GM21717 (cell line): ENCODE results near the gene ATF4.

Experiments
- ATAC-seq: cut with Tn5 transposase; IDR thresholded peaks from one replicate; pipeline ENCODE4 v1.9.1; 2021; ENCODE audit warnings: mild to moderate bottlenecking, moderate library complexity; ENCODE audit not compliant: unreplicated experiment

ATF4 gene

DNA sequence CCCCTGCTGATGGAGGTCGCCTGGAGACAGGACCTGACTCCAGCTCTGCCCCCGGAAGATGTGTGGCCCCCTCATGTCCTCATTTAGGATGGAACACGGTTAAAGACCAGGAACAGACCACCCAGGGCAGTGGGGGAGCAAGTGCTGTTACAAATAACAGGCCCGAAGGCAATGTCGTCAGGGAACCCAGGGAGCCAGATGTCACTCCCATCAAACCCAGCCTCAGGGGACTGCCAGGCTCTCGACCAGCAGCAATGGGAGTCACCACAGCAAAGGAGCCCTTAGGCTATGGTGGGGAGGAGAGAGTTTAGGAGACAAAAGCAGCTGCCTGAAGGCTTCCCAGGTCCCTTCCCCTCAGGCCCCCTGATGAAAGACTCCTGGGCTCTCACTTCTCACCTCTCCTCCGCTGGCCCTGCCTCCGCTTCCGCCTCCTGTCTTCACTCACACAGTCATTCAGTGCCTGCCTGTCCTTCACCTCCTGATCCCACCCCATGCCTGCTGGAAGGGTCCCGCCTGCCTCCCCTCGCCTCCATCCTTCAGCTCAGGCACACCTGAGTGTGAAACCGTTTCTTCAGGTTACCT is 7.8 kb downstream of the ATF4 start:
- ATAC-seq = no peak

DNA sequence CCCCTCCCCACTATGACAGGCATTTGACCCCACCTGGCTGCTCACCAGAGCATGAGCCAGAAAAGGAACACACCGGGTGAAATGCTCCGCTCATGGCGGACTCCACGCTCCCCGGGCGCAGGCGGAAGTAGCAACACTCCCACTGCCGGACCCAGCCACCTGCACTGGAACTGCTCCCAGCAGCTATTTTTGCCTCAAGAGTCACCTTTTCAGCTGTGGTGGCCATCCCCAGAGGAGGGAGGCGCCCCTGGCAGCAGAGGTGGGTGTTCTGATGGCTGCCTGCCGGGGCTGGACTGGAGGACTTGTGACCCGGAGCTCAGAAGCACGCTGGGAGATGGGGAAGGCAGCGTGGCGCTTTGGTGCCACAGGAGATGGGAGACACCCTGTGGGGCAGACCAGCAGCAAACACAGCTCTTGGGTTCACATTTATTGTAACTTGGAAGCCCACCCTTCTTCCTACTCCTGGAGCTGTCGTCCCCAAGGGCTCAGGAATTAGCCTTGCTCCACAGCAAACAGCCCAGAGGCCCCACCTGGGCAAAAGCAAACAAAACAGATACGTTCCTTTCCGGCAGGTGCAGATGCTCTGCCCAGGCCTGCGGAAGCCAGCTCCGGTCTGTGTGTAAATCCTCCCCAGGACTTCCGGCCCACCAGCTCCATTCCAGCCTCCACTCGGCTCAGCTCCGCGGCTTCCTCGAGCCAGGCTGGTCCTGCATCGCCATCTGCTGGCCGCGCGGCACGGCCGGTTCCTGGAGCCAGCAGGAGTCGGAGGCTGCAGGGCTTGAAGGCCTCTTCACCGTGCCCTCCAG is 8.5 kb downstream of the ATF4 start:
- ATAC-seq = no peak

GRCh38 chr22:39529487-39529851 is 9.1 kb downstream of the ATF4 start:
- no peak for ATAC-seq

GRCh38 chr22:39530116-39530515 is 9.8 kb downstream of the ATF4 start:
- no peak for ATAC-seq

DNA sequence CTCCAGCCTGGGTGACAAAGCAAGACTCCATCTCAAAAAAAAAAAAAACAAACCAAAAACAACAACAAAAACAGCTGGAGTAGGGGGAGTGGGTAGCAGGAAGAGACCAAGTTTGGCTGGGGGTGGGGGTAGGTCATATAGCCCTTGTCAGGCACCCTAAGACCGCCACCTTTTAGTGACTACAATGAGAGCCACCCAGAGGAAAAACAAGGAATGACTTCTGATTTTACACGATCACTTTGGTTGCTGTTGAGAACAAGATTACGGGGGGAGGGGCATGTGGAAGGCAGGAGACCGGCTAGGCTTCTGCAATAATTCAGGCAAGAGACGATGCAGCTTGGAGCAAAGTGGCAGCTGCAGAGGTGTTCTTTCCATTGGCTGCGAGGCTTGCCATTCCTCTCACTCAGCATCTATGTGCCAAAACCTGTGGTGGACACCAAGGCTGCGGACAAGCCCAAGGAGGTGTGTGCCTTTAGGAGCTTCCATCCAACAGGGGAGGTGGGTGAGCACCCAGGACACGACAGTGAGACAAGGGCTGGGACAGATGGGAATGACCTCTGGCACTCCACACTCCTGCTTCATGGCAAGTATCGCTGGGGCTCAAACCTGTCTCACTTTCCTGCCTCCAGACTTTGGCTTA is 10.4 kb downstream of the ATF4 start:
- ATAC-seq = no peak

DNA sequence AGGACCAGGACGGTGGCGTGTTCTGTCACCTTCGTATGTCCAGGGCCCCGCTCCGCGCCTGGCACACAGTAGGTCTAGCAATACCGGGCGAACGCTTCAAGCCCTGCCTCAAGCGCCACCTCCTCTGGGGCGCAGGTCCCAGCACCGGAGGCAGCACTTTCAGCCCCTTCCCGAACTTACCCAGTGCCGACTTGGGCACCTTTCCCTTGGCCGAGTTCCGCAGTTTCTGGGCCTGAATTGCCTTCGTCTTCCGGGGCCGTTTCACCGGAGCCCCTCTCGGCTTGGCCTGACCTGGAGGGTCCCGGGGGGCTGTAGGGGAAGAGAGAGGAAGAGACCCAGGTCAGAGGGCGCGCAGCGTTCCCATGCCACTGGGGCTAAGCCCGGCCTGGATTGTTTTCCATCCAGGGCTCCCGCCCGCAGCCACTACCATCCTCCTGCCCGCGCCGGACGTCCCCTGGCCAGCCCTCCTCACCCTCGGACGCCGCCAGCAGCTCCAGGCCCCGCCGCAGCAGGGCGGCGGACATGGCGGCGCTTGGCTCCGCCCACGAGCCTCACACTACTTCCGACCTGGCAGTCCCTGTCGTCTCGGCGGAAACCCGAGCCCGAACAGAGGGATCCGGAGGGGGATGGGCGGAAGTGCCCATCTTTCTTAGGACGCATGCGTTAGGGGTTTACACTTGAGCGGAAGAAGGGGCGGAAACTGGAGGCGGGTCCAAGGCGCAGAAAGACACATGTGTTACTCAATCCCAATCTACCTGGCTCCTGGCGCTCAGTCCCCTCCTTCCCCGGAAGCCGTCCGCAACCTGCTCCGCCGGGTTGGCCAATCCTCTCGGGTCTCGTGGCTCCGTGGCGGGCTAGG is 12.1 kb downstream of the ATF4 start, which contains the start of gene RPS19BP1:
TSS of gene RPS19BP1 (minus strand) at position 534 of the 859 bp plus-strand sequence. CDS start at position 524, 10 bp downstream.
- ATAC-seq = peak; percentile 62

- no peak for ATAC-seq
These were observed 13.7 kb downstream of the ATF4 start for GRCh38 chr22:39534092-39534506.

DNA sequence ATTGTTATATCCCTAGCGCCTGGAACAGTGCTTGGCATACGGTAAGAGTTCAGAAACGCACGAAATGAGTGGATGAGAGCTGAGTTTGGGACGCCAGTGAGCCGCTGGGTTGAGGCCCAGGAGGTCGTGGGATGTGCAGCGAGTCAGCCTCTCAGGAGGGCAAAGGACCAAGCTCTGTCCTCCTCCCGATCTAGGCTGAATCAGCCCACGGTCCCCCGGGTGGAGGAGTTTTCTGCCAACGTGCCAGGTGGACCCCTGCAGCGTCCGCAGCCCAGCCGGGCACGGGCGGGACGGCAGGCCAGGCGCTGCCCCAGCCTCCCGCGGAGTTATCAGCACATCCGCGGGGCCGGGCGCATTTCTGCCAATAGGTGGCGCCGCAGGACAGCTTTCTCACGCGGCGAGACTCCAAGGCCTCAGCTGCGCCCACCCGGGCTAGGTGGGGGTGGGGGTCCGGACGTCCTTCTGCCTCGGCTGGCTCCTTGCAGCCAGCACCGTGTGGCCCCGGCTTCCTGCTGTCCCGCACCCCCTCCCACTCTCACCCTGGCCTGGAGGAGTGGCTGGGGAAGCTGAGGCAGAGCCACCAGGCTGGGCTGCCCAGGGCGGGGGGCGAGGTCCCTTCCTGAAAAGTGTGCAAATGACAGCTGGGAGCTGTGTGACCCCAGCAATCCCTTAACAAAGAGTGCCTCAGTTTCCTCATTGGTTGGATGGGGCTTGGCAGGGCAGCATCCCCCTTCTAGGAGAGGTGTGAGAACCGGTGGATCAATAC is 14.4 kb downstream of the ATF4 start:
- ATAC-seq = no peak

DNA sequence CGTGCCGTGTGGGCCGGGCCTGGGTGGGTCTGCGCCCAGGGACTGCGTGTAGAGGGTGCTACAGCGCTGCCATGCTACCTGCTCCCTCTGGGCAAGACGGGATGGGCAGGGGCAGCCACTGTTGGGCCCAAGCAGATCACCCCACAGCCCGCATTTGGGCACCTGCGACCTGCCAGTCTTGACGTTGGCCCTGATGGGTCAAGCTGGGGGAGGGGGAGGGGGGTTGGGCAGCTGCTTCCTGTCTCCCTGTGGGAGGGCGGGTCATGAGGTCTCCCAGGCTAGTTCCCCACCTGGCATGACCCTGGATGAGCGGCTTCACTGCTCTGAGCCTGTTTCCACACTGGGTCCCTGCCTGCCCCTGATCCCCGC is 15.0 kb downstream of the ATF4 start:
- no peak for ATAC-seq

DNA sequence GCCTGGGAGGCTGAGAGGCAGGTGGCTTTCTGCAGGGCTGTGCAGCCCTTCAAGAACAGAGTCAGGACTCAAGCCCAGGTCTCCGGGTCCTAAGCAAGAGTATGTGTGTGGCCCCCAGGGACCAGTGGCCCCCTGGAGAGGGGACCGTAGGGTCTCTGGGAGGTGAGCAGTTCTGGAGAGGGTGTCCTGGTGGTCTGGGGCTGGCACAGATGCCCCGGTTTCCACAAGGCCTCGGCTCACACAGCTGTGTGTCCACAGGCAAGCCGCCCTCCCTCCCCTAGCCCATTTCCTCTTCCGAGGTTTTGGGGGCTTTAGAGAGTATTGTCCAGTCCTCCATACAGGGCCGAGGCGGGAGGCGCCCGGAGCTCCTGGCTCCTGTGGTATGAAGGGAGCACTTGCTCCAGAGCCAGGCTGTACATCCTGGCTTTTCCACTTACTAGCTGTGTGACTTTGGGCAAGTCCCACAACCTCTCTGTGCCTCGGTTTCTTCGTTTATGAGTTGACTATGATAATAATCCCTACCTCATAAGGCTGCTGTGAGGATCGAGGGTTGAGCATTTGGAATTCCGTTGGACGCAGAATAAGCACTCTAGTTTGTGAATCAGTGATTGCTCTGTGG is 15.6 kb downstream of the ATF4 start:
- no peak for ATAC-seq

- ATAC-seq = no peak
These were observed 16.3 kb downstream of the ATF4 start for GRCh38 chr22:39536711-39537110.

- ATAC-seq = no peak
These were observed 17.6 kb downstream of the ATF4 start for GRCh38 chr22:39537975-39538374.

DNA sequence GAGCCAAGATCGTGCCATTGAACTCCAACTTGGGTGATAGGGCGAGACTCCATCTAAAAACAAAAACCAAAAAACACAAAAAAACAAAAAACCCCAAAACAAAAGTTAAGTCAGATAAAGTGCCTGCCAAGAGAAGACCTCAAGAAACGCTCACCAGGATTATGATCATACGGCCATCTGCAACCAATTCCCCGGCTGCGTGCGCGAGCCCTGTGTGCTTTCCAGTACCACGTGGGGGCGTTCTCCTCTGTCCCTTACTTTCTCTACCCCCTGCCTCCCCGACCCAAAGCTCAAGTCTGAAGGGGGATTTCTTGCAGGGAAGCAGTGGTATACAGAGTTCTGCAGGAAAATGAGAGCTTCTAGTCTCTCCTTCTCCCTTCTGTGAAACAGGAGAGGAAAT is 22.7 kb downstream of the ATF4 start:
- no peak for ATAC-seq

DNA sequence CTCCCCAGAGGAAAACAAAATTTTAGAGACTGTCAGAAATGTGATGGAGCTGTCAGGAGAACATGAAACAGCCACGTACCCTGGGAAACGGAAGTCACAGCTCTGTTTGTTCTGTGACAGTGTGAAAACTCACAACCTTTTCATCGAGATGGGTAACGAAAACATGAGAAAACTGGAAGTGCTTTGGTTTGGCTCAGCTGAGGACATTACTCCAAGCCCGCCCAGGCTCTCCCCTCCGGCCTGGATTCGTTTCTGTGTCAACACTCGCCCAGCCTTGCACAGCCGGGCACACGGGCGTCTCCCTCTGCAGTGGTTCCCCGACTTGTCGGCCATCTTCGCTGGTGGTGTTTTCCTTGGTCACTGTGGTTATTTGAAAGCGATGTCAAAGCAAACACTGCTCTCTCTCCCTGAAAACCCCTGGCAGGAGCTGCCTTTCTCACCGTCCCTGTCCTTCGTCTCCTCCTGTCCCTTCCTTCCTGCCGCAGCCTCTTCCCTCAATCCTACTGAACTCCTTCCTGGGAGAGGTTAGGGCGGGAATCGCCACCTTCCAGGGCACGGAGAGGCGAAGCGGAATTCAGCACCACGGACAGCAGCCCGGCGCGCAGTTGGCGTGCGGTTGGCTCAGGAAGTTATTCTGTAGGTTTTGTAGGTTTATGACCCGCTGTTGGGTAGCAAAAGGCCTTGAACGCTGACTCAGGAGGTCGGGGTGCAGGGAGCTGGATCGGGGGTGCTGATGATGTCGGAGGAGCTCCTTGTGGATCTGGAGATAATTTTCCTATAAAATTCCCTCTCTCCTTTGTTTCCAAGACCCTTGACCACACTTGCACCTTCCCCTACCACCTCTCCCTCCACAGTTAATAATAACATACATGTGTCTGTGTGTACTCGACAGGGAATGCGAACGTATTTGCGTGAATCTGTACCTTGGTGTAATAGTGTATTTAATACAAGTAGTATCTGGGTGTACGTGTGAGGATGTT is 25.3 kb downstream of the ATF4 start:
- ATAC-seq = no peak

- no peak for ATAC-seq
These were observed 26.7 kb downstream of the ATF4 start for GRCh38 chr22:39546889-39547586.

GRCh38 chr22:39547587-39547947 is 27.2 kb downstream of the ATF4 start:
- no peak for ATAC-seq

DNA sequence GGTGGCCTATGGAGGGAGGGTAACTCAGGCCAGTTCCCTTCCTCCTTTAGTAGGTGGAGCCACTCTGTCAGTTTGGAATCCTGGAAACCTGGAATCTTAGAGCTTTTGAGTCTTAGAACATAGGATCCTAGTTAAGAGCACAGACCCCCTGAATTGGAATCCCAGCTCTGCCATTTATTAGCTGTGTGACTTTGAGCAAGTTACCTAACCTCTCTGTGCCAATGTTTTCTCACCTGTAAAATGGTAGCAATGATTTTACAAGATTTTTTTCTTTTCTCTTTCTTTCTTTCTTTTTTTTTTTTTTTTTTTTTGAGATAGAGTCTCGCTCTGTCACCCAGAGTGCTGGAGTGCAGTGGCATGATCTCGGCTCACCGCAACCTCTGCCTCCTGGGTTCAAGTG is 33.1 kb downstream of the ATF4 start:
- no peak for ATAC-seq

- no peak for ATAC-seq
These were observed 33.8 kb downstream of the ATF4 start for GRCh38 chr22:39554151-39554550.
